ENCODE data around the gene FLNC. TPM values are rescaled to one million over a fixed set of nuclear protein-coding genes. Genes with fewer than 3 reads are reported as not detected.
A peak's percentile ranks its signal among the peaks of the same experiment; 100 is the strongest.

Gene FLNC
- 11.7 TPM for total RNA-seq
- long read RNA-seq, partial matches to known transcripts = 19 of 21 reads
- long read RNA-seq, other reads (novel, unspliced or antisense) = 2 of 21 reads

- DNase-seq = no peak
- no peak for TF ChIP-seq CTCF (IDR thresholded peaks at IDR 0.05)
- Histone ChIP-seq H3K9me3 (no peaks in the 10 kb centered on the region), H3K27ac (peak within 1 kb of the TSS; percentile 24), H3K36me3 (no peaks in the 10 kb centered on the region), H3K4me3 (peak within 1 kb of the TSS; percentile 50), H3K27me3 (ENCODE audit: low read depth) (peaks cover 57% of the 10 kb centered on the region), H3K4me1 (peaks cover 46% of the 10 kb centered on the region)
- ATAC-seq = peak; percentile 64 to 71
- intact Hi-C loops (cut with DNase I) = no loop called here
Observed at GRCh38 chr7:128830231-128831177, at the start of gene FLNC. Gene FLNC, plus strand, starts transcription at chr7:128830406. Its CDS starts 232 bp downstream, at chr7:128830638.

GRCh38 chr7:128781126-128781525 lies 49.1 kb upstream of the FLNC start:
- Histone ChIP-seq H3K27ac (no peak overlapping the region), H3K36me3 (no peaks in the 10 kb centered on the region), H3K4me1 (no peaks in the 10 kb centered on the region), H3K27me3 (ENCODE audit: low read depth) (no peaks in the 10 kb centered on the region), H3K4me3 (no peak overlapping the region), H3K9me3 (no peaks in the 10 kb centered on the region)
- DNase-seq (no peak), ATAC-seq (no peak)
- no peak for TF ChIP-seq CTCF (IDR thresholded peaks at IDR 0.05)
- intact Hi-C loops (cut with DNase I) = no loop called here

GRCh38 chr7:128781851-128782250 lies 48.4 kb upstream of the FLNC start:
- Histone ChIP-seq H3K27me3 (ENCODE audit: low read depth) (no peaks in the 10 kb centered on the region), H3K27ac (no peak overlapping the region), H3K4me1 (no peaks in the 10 kb centered on the region), H3K9me3 (no peaks in the 10 kb centered on the region), H3K4me3 (no peak overlapping the region), H3K36me3 (no peaks in the 10 kb centered on the region)
- DNase-seq (no peak), ATAC-seq (no peak)
- TF ChIP-seq CTCF (IDR thresholded peaks at IDR 0.05) = no peak
- intact Hi-C loops (cut with DNase I) = no loop called here

GRCh38 chr7:128783143-128783861 lies 46.9 kb upstream of the FLNC start:
- no peak for DNase-seq
- no peak overlapping the region for H3K27ac ChIP-seq
- intact Hi-C loops (cut with DNase I) = no loop called here
- ATAC-seq = peak in 1 of 2 donors; percentile 47
- no peaks in the 10 kb centered on the region for H3K27me3 ChIP-seq (ENCODE audit: low read depth)
- H3K36me3 ChIP-seq = no peaks in the 10 kb centered on the region
- TF ChIP-seq CTCF (IDR thresholded peaks at IDR 0.05) = no peak
- H3K4me3 ChIP-seq = no peak overlapping the region
- H3K9me3 ChIP-seq = no peaks in the 10 kb centered on the region
- no peaks in the 10 kb centered on the region for H3K4me1 ChIP-seq

GRCh38 chr7:128785738-128786137 lies 44.5 kb upstream of the FLNC start:
- DNase-seq (no peak), ATAC-seq (no peak)
- H3K9me3 ChIP-seq = no peaks in the 10 kb centered on the region
- H3K36me3 ChIP-seq = no peaks in the 10 kb centered on the region
- intact Hi-C loops (cut with DNase I) = no loop called here
- no peak overlapping the region for H3K4me3 ChIP-seq
- H3K4me1 ChIP-seq = no peaks in the 10 kb centered on the region
- TF ChIP-seq CTCF (IDR thresholded peaks at IDR 0.05) = no peak
- no peaks in the 10 kb centered on the region for H3K27me3 ChIP-seq (ENCODE audit: low read depth)
- no peak overlapping the region for H3K27ac ChIP-seq

All from lower lobe of right lung (tissue), 2 donors.